ENCODE measurements around the gene SHKBP1.
"Not testable (repeated sequence)": the region's sequence is repeated elsewhere in the genome, so short reads cannot be mapped to it uniquely, and the experiment has no call there.

The SHKBP1 gene

GRCh38 chr19:40584007-40584406 is 7.3 kb downstream of the SHKBP1 start:
- DNase-seq (ENCODE audit: low read depth in 1 of 2, low spot score in 1 of 2) = no peak

GRCh38 chr19:40585241-40585981 is 8.7 kb downstream of the SHKBP1 start:
- no peak for DNase-seq (ENCODE audit: low read depth in 1 of 2, low spot score in 1 of 2)

GRCh38 chr19:40585982-40586422 is 9.3 kb downstream of the SHKBP1 start:
- no peak for DNase-seq (ENCODE audit: low read depth in 1 of 2, low spot score in 1 of 2)

GRCh38 chr19:40586611-40587010 is 9.9 kb downstream of the SHKBP1 start:
- no peak for DNase-seq (ENCODE audit: low read depth in 1 of 2, low spot score in 1 of 2)

- DNase-seq (ENCODE audit: low read depth in 1 of 2, low spot score in 1 of 2) = no peak
Measured at GRCh38 chr19:40588110-40588854, 11.6 kb downstream of the SHKBP1 start.

GRCh38 chr19:40588926-40589569 is 12.4 kb downstream of the SHKBP1 start:
- no peak for DNase-seq (ENCODE audit: low read depth in 1 of 2, low spot score in 1 of 2)

- DNase-seq (ENCODE audit: low read depth in 1 of 2, low spot score in 1 of 2) = no peak
Measured at GRCh38 chr19:40589591-40590429, 13.1 kb downstream of the SHKBP1 start.

- no peak for DNase-seq (ENCODE audit: low read depth in 1 of 2, low spot score in 1 of 2)
Measured at GRCh38 chr19:40590464-40591265, 14.0 kb downstream of the SHKBP1 start.

- not testable (repeated sequence) for DNase-seq (ENCODE audit: low read depth in 1 of 2, low spot score in 1 of 2)
Measured at GRCh38 chr19:40591724-40592123, 15.1 kb downstream of the SHKBP1 start.

- no peak for DNase-seq (ENCODE audit: low read depth in 1 of 2, low spot score in 1 of 2)
Measured at GRCh38 chr19:40592170-40592569, 15.5 kb downstream of the SHKBP1 start.

- DNase-seq (ENCODE audit: low read depth in 1 of 2, low spot score in 1 of 2) = no peak
Measured at GRCh38 chr19:40594255-40594654, 17.6 kb downstream of the SHKBP1 start.

- DNase-seq (ENCODE audit: low read depth in 1 of 2, low spot score in 1 of 2) = no peak
Measured at GRCh38 chr19:40594657-40595091, 18.0 kb downstream of the SHKBP1 start.

- DNase-seq (ENCODE audit: low read depth in 1 of 2, low spot score in 1 of 2) = no peak
Measured at GRCh38 chr19:40596608-40597328, 20.1 kb downstream of the SHKBP1 start.

GRCh38 chr19:40597329-40597838 is 20.7 kb downstream of the SHKBP1 start:
- no peak for DNase-seq (ENCODE audit: low read depth in 1 of 2, low spot score in 1 of 2)

- peak; percentile 61 to 78 for DNase-seq (ENCODE audit: low read depth in 1 of 2, low spot score in 1 of 2)
Measured at GRCh38 chr19:40598121-40598917, 21.6 kb downstream of the SHKBP1 start.

- no peak for DNase-seq (ENCODE audit: low read depth in 1 of 2, low spot score in 1 of 2)
Measured at GRCh38 chr19:40598918-40599307, 22.2 kb downstream of the SHKBP1 start.

- no peak for DNase-seq (ENCODE audit: low read depth in 1 of 2, low spot score in 1 of 2)
Measured at GRCh38 chr19:40599331-40599901, 22.7 kb downstream of the SHKBP1 start.

GRCh38 chr19:40599902-40600569 is 23.4 kb downstream of the SHKBP1 start:
- no peak for DNase-seq (ENCODE audit: low read depth in 1 of 2, low spot score in 1 of 2)
